Naive B cell (primary cell): ENCODE data around the gene IMMP1L. TPM values are rescaled to one million over a fixed set of nuclear protein-coding genes. Genes with fewer than 3 reads are reported as not detected.

ENCODE experiments used
- ATAC-seq, 2 donors: fragments of 150-1000 bp; cut with Tn5 transposase; 2 replicates each; pipeline ENCODE4 v1.10.0; 2021; ENCODE audit warnings: low read depth in 2 of 2, mild to moderate bottlenecking in 2 of 2, moderate library complexity in 2 of 2
- DNase-seq: peaks from one replicate; pipeline ENCODE4 v3.0.0; 2022
- H3K27ac Mint-ChIP-seq, 6 donors: one replicate each; pipeline ENCODE4 v1.8.0; 2020 to 2022; ENCODE audit warnings: mild to moderate bottlenecking in 6 of 6, mixed read lengths in 6 of 6, moderate library complexity in 5 of 6, inconsistent platforms in 2 of 6
- H3K27me3 Mint-ChIP-seq, 3 donors: one replicate each; pipeline ENCODE4 v1.8.0; 2021 to 2022; ENCODE audit warnings: mixed read lengths in 3 of 3, mild to moderate bottlenecking in 1 of 3
- H3K36me3 Mint-ChIP-seq, 2 donors: one replicate each; pipeline ENCODE4 v1.8.0; 2020 to 2022; ENCODE audit warnings: mixed read lengths in 2 of 2, inconsistent platforms in 1 of 2, mild to moderate bottlenecking in 1 of 2
- H3K4me1 Mint-ChIP-seq, 3 donors: one replicate each; pipeline ENCODE4 v1.8.0; 2020 to 2022; ENCODE audit warnings: mixed read lengths in 3 of 3, inconsistent platforms in 1 of 3, mild to moderate bottlenecking in 1 of 3, moderate library complexity in 1 of 3
- H3K4me3 Mint-ChIP-seq, 8 donors: one replicate each; pipeline ENCODE4 v1.8.0; 2020 to 2022; ENCODE audit warnings: mild to moderate bottlenecking in 8 of 8, mixed read lengths in 8 of 8, moderate library complexity in 8 of 8, inconsistent platforms in 2 of 8
- H3K9me3 Mint-ChIP-seq, 7 donors: one replicate each; pipeline ENCODE4 v1.8.0; 2020 to 2022; ENCODE audit warnings: mixed read lengths in 7 of 7, mild to moderate bottlenecking in 5 of 7, inconsistent platforms in 2 of 7, moderate library complexity in 1 of 7
- polyA plus RNA-seq, 6 donors: library from polyadenylated mRNA; unstranded; fragments of 300-500 nt; fragmentation: Illumina TruSeq; gene quantifications; one replicate each; pipeline ENCODE4 v1.2.3, GENCODE V29; 2021; ENCODE audit warnings: low read depth in 6 of 6

The IMMP1L gene
- polyA plus RNA-seq, 6 donors from 2014 or later, result 32.2 to 50.9 (median 48.1) TPM

- no peaks in the 10 kb centered on the region for H3K4me1 Mint-ChIP-seq
- H3K4me3 Mint-ChIP-seq, result no peak overlapping the region
- H3K27ac Mint-ChIP-seq, result no peak overlapping the region
- H3K36me3 Mint-ChIP-seq, result peaks cover 11 to 14% of the 10 kb centered on the region in 2 donors
- no peaks in the 10 kb centered on the region for H3K27me3 Mint-ChIP-seq
- no peaks in the 10 kb centered on the region for H3K9me3 Mint-ChIP-seq
- ATAC-seq (no peak), DNase-seq (no peak)
Observed at GRCh38 chr11:31445621-31446020, 63.8 kb downstream of the IMMP1L start.

GRCh38 chr11:31443802-31444201 is 65.6 kb downstream of the IMMP1L start:
- no peaks in the 10 kb centered on the region for H3K27me3 Mint-ChIP-seq
- H3K36me3 Mint-ChIP-seq, result peaks cover 11% of the 10 kb centered on the region in 2 donors
- no peak overlapping the region for H3K27ac Mint-ChIP-seq
- peak overlapping the region in 1 of 8 donors; percentile 74 for H3K4me3 Mint-ChIP-seq
- no peak for DNase-seq
- no peaks in the 10 kb centered on the region for H3K9me3 Mint-ChIP-seq
- H3K4me1 Mint-ChIP-seq, result no peaks in the 10 kb centered on the region
- no peak for ATAC-seq

GRCh38 chr11:31442086-31442485 is 67.3 kb downstream of the IMMP1L start:
- no peaks in the 10 kb centered on the region for H3K9me3 Mint-ChIP-seq
- ATAC-seq (no peak), DNase-seq (no peak)
- no peaks in the 10 kb centered on the region for H3K27me3 Mint-ChIP-seq
- no peak overlapping the region for H3K4me3 Mint-ChIP-seq
- H3K4me1 Mint-ChIP-seq, result no peaks in the 10 kb centered on the region
- peaks cover 5 to 11% of the 10 kb centered on the region in 2 donors for H3K36me3 Mint-ChIP-seq
- no peak overlapping the region for H3K27ac Mint-ChIP-seq

GRCh38 chr11:31441296-31441695 is 68.1 kb downstream of the IMMP1L start:
- peaks cover 5 to 6% of the 10 kb centered on the region in 2 donors for H3K36me3 Mint-ChIP-seq

GRCh38 chr11:31437742-31438435 is 71.5 kb downstream of the IMMP1L start:
- H3K4me3 Mint-ChIP-seq, result no peak overlapping the region
- H3K27ac Mint-ChIP-seq, result no peak overlapping the region
- H3K27me3 Mint-ChIP-seq, result no peaks in the 10 kb centered on the region
- H3K9me3 Mint-ChIP-seq, result no peaks in the 10 kb centered on the region
- H3K4me1 Mint-ChIP-seq, result no peaks in the 10 kb centered on the region
- ATAC-seq (no peak), DNase-seq (no peak)
- H3K36me3 Mint-ChIP-seq, result no peaks in the 10 kb centered on the region

More at GRCh38 chr11:31441296-31441695, 68.1 kb downstream of the IMMP1L start:
- H3K27ac Mint-ChIP-seq, result no peak overlapping the region
- ATAC-seq, result no peak
- H3K27me3 Mint-ChIP-seq, result no peaks in the 10 kb centered on the region
- H3K4me1 Mint-ChIP-seq, result no peaks in the 10 kb centered on the region
- no peak for DNase-seq
- no peak overlapping the region for H3K4me3 Mint-ChIP-seq
- no peaks in the 10 kb centered on the region for H3K9me3 Mint-ChIP-seq

- Mint-ChIP-seq H3K9me3 (no peaks in the 10 kb centered on the region), H3K27ac (no peak overlapping the region), H3K36me3 (peaks cover 0 to 13% of the 10 kb centered on the region in 2 donors), H3K4me1 (no peaks in the 10 kb centered on the region), H3K27me3 (no peaks in the 10 kb centered on the region), H3K4me3 (no peak overlapping the region)
- no peak for ATAC-seq
- no peak for DNase-seq
Observed at GRCh38 chr11:31433851-31434250, 75.6 kb downstream of the IMMP1L start.

GRCh38 chr11:31424652-31425051 is 84.8 kb downstream of the IMMP1L start:
- peaks cover 0 to 2% of the 10 kb centered on the region in 2 donors for H3K36me3 Mint-ChIP-seq
- H3K4me3 Mint-ChIP-seq, result no peak overlapping the region
- no peaks in the 10 kb centered on the region for H3K27me3 Mint-ChIP-seq
- DNase-seq (no peak), ATAC-seq (no peak)
- no peaks in the 10 kb centered on the region for H3K9me3 Mint-ChIP-seq
- no peaks in the 10 kb centered on the region for H3K4me1 Mint-ChIP-seq
- no peak overlapping the region for H3K27ac Mint-ChIP-seq

GRCh38 chr11:31422703-31423102 is 86.7 kb downstream of the IMMP1L start:
- ATAC-seq (no peak), DNase-seq (no peak)
- H3K27me3 Mint-ChIP-seq, result no peaks in the 10 kb centered on the region
- H3K9me3 Mint-ChIP-seq, result no peaks in the 10 kb centered on the region
- no peaks in the 10 kb centered on the region for H3K4me1 Mint-ChIP-seq
- H3K27ac Mint-ChIP-seq, result no peak overlapping the region
- H3K36me3 Mint-ChIP-seq, result no peaks in the 10 kb centered on the region
- H3K4me3 Mint-ChIP-seq, result no peak overlapping the region

- DNase-seq (no peak), ATAC-seq (no peak)
- no peaks in the 10 kb centered on the region for H3K4me1 Mint-ChIP-seq
- H3K27me3 Mint-ChIP-seq, result no peaks in the 10 kb centered on the region
- H3K4me3 Mint-ChIP-seq, result no peak overlapping the region
- H3K9me3 Mint-ChIP-seq, result no peaks in the 10 kb centered on the region
- H3K27ac Mint-ChIP-seq, result no peak overlapping the region
- no peaks in the 10 kb centered on the region for H3K36me3 Mint-ChIP-seq
Observed at GRCh38 chr11:31421820-31422219, 87.6 kb downstream of the IMMP1L start.

GRCh38 chr11:31419669-31420068 is 89.8 kb downstream of the IMMP1L start:
- Mint-ChIP-seq H3K4me1 (no peaks in the 10 kb centered on the region), H3K36me3 (no peaks in the 10 kb centered on the region), H3K27ac (no peak overlapping the region), H3K9me3 (no peaks in the 10 kb centered on the region), H3K27me3 (no peaks in the 10 kb centered on the region), H3K4me3 (no peak overlapping the region)
- DNase-seq (no peak), ATAC-seq (no peak)

- Mint-ChIP-seq H3K36me3 (no peaks in the 10 kb centered on the region), H3K4me3 (no peak overlapping the region), H3K27me3 (no peaks in the 10 kb centered on the region), H3K9me3 (no peaks in the 10 kb centered on the region), H3K4me1 (no peaks in the 10 kb centered on the region), H3K27ac (no peak overlapping the region)
- DNase-seq (no peak), ATAC-seq (no peak)
Observed at GRCh38 chr11:31419138-31419537, 90.3 kb downstream of the IMMP1L start.

GRCh38 chr11:31417816-31418215 is 91.6 kb downstream of the IMMP1L start:
- no peak for DNase-seq
- H3K27ac Mint-ChIP-seq, result no peak overlapping the region
- no peaks in the 10 kb centered on the region for H3K27me3 Mint-ChIP-seq

GRCh38 chr11:31417357-31417756 is 92.1 kb downstream of the IMMP1L start:
- H3K4me1 Mint-ChIP-seq, result no peaks in the 10 kb centered on the region
- no peaks in the 10 kb centered on the region for H3K36me3 Mint-ChIP-seq
- no peak overlapping the region for H3K4me3 Mint-ChIP-seq
- no peaks in the 10 kb centered on the region for H3K9me3 Mint-ChIP-seq
- H3K27ac Mint-ChIP-seq, result no peak overlapping the region
- no peak for ATAC-seq
- no peak for DNase-seq
- no peaks in the 10 kb centered on the region for H3K27me3 Mint-ChIP-seq

More at GRCh38 chr11:31417816-31418215, 91.6 kb downstream of the IMMP1L start:
- H3K4me3 Mint-ChIP-seq, result no peak overlapping the region
- H3K36me3 Mint-ChIP-seq, result no peaks in the 10 kb centered on the region
- no peaks in the 10 kb centered on the region for H3K4me1 Mint-ChIP-seq
- no peak for ATAC-seq
- H3K9me3 Mint-ChIP-seq, result no peaks in the 10 kb centered on the region

GRCh38 chr11:31415435-31415834 is 94.0 kb downstream of the IMMP1L start:
- peaks cover 0 to 10% (median 0%) of the 10 kb centered on the region in 7 donors for H3K9me3 Mint-ChIP-seq
- ATAC-seq (no peak), DNase-seq (no peak)
- H3K27ac Mint-ChIP-seq, result no peak overlapping the region
- H3K36me3 Mint-ChIP-seq, result peaks cover 8 to 11% of the 10 kb centered on the region in 2 donors
- no peak overlapping the region for H3K4me3 Mint-ChIP-seq
- no peaks in the 10 kb centered on the region for H3K27me3 Mint-ChIP-seq
- H3K4me1 Mint-ChIP-seq, result no peaks in the 10 kb centered on the region
